ENCODE results near the gene EFNB3.

GRCh38 chr17:7755095-7755890 lies 50.3 kb downstream of the EFNB3 start:
- TF ChIP-seq CTCF (IDR thresholded peaks at IDR 0.05) (no peak), POLR2A (IDR thresholded peaks at IDR 0.05) (no peak)
